Chondrocyte (in vitro differentiated cells): ENCODE measurements around the gene IFNA6. TPM values are rescaled to one million over a fixed set of nuclear protein-coding genes. Genes with fewer than 3 reads are reported as not detected.
"Not testable (repeated sequence)": the region's sequence is repeated elsewhere in the genome, so short reads cannot be mapped to it uniquely, and the experiment has no call there.

Experiments used
- DNase-seq: peaks from one replicate; pipeline ENCODE4 v3.0.0; 2021; ENCODE audit warnings: mixed read lengths, low spot score
- H3K27ac Mint-ChIP-seq: one replicate; pipeline ENCODE4 v1.8.0; 2021; ENCODE audit warnings: mild to moderate bottlenecking, moderate library complexity, mixed read lengths; ENCODE audit not compliant: unreplicated experiment
- H3K27me3 Mint-ChIP-seq: 2 replicates; pipeline ENCODE4 v1.8.0; 2021; ENCODE audit warnings: low read depth, mixed read lengths
- H3K36me3 Mint-ChIP-seq: 2 replicates; pipeline ENCODE4 v1.8.0; 2021; ENCODE audit warnings: low read depth, mixed read lengths
- H3K4me1 Mint-ChIP-seq: 2 replicates; pipeline ENCODE4 v1.8.0; 2021; ENCODE audit warnings: low read depth, mild to moderate bottlenecking, mixed read lengths
- H3K4me3 Mint-ChIP-seq: one replicate; pipeline ENCODE4 v1.8.0; 2021; ENCODE audit warnings: mild to moderate bottlenecking, moderate library complexity, mixed read lengths; ENCODE audit not compliant: unreplicated experiment
- H3K9me3 Mint-ChIP-seq: 2 replicates; pipeline ENCODE4 v1.8.0; 2021; ENCODE audit warnings: low read depth, mixed read lengths
- CTCF ChIP-seq: fragments of 200-600 bp; sonication (generic); IDR thresholded peaks from 2 replicates; pipeline ENCODE4 v1.5.0; 2021; ENCODE audit warnings: antibody characterized with exemption, mild to moderate bottlenecking, moderate library complexity
- total RNA-seq: library from RNA; stranded (reverse); gene quantifications from 3 replicates; pipeline ENCODE4 v1.2.1, GENCODE V29; 2021

The IFNA6 gene
- total RNA-seq, 1 donor from 2014 or later: not detected

- no peak for TF ChIP-seq CTCF
- Mint-ChIP-seq H3K27ac (no peak within 1 kb of the TSS), H3K4me1 (peaks cover 6% of the 10 kb centered on the region), H3K4me3 (no peak within 1 kb of the TSS), H3K9me3 (peaks cover 5% of the 10 kb centered on the region), H3K36me3 (no peaks in the 10 kb centered on the region), H3K27me3 (peaks cover 53% of the 10 kb centered on the region)
- no peak for DNase-seq
Measured at GRCh38 chr9:21385131-21385670, 34.5 kb upstream of the IFNA6 start, which contains the start of gene IFNA2. IFNA2 (minus strand) TSS chr9:21385398; CDS start chr9:21385329, 69 bp downstream.

- H3K4me3 Mint-ChIP-seq: no peak overlapping the region
- DNase-seq: no peak
- no peaks in the 10 kb centered on the region for H3K36me3 Mint-ChIP-seq
- TF ChIP-seq CTCF: no peak
- no peak overlapping the region for H3K27ac Mint-ChIP-seq
- peaks cover 6% of the 10 kb centered on the region for H3K4me1 Mint-ChIP-seq
- H3K9me3 Mint-ChIP-seq: peaks cover 5% of the 10 kb centered on the region
- peaks cover 53% of the 10 kb centered on the region for H3K27me3 Mint-ChIP-seq
Measured at GRCh38 chr9:21383627-21384026, 32.9 kb upstream of the IFNA6 start.

GRCh38 chr9:21381448-21382339, 31.0 kb upstream of the IFNA6 start:
- Mint-ChIP-seq H3K4me1 (peaks cover 6% of the 10 kb centered on the region), H3K4me3 (no peak overlapping the region), H3K9me3 (peaks cover 5% of the 10 kb centered on the region), H3K27ac (no peak overlapping the region), H3K27me3 (peaks cover 47% of the 10 kb centered on the region), H3K36me3 (no peaks in the 10 kb centered on the region)
- TF ChIP-seq CTCF: no peak
- no peak for DNase-seq

- not testable (repeated sequence) for H3K36me3 Mint-ChIP-seq, H3K9me3 Mint-ChIP-seq, H3K4me3 Mint-ChIP-seq, DNase-seq, H3K27ac Mint-ChIP-seq, H3K4me1 Mint-ChIP-seq
- H3K27me3 Mint-ChIP-seq: peaks cover 31% of the 10 kb centered on the region
Measured at GRCh38 chr9:21371467-21371866, 20.8 kb upstream of the IFNA6 start.

GRCh38 chr9:21367957-21368356, 17.3 kb upstream of the IFNA6 start, which contains the start of gene IFNA13:
IFNA13 (minus strand) TSS chr9:21368057; CDS start chr9:21368010, 47 bp downstream.
- no peak within 1 kb of the TSS for H3K27ac Mint-ChIP-seq
- no peak within 1 kb of the TSS for H3K4me3 Mint-ChIP-seq
- H3K27me3 Mint-ChIP-seq: peaks cover 43% of the 10 kb centered on the region
- DNase-seq: no peak
- TF ChIP-seq CTCF: no peak
- no peaks in the 10 kb centered on the region for H3K4me1 Mint-ChIP-seq
- H3K9me3 Mint-ChIP-seq: no peaks in the 10 kb centered on the region
- no peaks in the 10 kb centered on the region for H3K36me3 Mint-ChIP-seq

- H3K36me3 Mint-ChIP-seq, H3K4me1 Mint-ChIP-seq, H3K4me3 Mint-ChIP-seq, H3K9me3 Mint-ChIP-seq, H3K27ac Mint-ChIP-seq, DNase-seq: not testable (repeated sequence)
- peaks cover 44% of the 10 kb centered on the region for H3K27me3 Mint-ChIP-seq
Measured at GRCh38 chr9:21367169-21367568, 16.5 kb upstream of the IFNA6 start.
